ENCODE results near the gene CHCHD6. TPM values are rescaled to one million over a fixed set of nuclear protein-coding genes. Genes with fewer than 3 reads are reported as not detected.

CHCHD6 gene
- total RNA-seq, 6 experiments from 2014 or later: 1.7 to 5.3 (median 4.2) TPM

GRCh38 chr3:126870608-126871210, 166.7 kb downstream of the CHCHD6 start:
- WGBS (ENCODE audit: insufficient coverage, low coverage, low lambda C conversion rate, missing lambda C conversion rate): 88% methylated on average over 5 of the region's 9 CpGs
- Histone ChIP-seq H3K4me1 (no peaks in the 10 kb centered on the region), H3K36me3 (no peaks in the 10 kb centered on the region), H3K27ac (no peak overlapping the region), H3K4me3 (no peak overlapping the region), H3K9me3 (no peaks in the 10 kb centered on the region), H3K27me3 (no peaks in the 10 kb centered on the region)
- ATAC-seq: no peak
- TF ChIP-seq POLR2A (IDR thresholded peaks at IDR 0.05): no peak
- TF ChIP-seq, protein P1, sequence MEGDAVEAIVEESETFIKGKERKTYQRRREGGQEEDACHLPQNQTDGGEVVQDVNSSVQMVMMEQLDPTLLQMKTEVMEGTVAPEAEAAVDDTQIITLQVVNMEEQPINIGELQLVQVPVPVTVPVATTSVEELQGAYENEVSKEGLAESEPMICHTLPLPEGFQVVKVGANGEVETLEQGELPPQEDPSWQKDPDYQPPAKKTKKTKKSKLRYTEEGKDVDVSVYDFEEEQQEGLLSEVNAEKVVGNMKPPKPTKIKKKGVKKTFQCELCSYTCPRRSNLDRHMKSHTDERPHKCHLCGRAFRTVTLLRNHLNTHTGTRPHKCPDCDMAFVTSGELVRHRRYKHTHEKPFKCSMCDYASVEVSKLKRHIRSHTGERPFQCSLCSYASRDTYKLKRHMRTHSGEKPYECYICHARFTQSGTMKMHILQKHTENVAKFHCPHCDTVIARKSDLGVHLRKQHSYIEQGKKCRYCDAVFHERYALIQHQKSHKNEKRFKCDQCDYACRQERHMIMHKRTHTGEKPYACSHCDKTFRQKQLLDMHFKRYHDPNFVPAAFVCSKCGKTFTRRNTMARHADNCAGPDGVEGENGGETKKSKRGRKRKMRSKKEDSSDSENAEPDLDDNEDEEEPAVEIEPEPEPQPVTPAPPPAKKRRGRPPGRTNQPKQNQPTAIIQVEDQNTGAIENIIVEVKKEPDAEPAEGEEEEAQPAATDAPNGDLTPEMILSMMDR (IDR thresholded peaks at IDR 0.05): no peak
- DNase-seq: peak in 1 of 3 donors; percentile 8
- intact Hi-C loops (cut with DNase I): no loop called here

- no peak overlapping the region for H3K27ac ChIP-seq
- no peak for TF ChIP-seq POLR2A (IDR thresholded peaks at IDR 0.05)
- TF ChIP-seq, protein P1 (IDR thresholded peaks at IDR 0.05): no peak
- H3K9me3 ChIP-seq: no peaks in the 10 kb centered on the region
- no peaks in the 10 kb centered on the region for H3K36me3 ChIP-seq
- no peaks in the 10 kb centered on the region for H3K4me1 ChIP-seq
- 83% methylated on average over 7 of the region's 10 CpGs for whole genome bisulfite sequencing (ENCODE audit: insufficient coverage, low coverage, low lambda C conversion rate, missing lambda C conversion rate)
- ATAC-seq (no peak), DNase-seq (peak in 1 of 3 donors; percentile 19)
- H3K27me3 ChIP-seq: no peaks in the 10 kb centered on the region
- intact Hi-C loops (cut with DNase I): no loop called here
- H3K4me3 ChIP-seq: no peak overlapping the region
These were observed 168.8 kb downstream of the CHCHD6 start for GRCh38 chr3:126872701-126873342.

DNA sequence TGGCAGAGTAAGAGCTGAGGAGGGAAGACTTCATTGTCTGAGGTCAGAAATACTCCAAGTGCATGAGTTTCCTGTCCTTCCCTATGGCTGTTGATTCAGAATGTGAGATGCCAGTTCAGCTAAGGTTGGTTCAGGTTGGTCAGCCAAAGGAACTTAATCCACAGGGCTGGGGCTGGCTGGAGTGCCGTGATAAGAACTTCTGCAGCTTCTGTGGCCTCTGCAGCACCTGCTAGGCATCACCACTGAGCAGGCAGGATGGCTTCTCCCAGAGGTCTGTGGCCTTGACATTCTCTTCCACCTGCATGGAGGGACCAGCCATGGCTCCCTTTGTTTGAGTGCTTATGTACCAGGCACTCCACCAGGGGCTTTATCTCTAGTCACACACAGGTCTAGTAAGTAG, 169.4 kb downstream of the CHCHD6 start:
- Histone ChIP-seq H3K4me1 (no peaks in the 10 kb centered on the region), H3K4me3 (no peak overlapping the region), H3K36me3 (no peaks in the 10 kb centered on the region), H3K27me3 (no peaks in the 10 kb centered on the region), H3K27ac (no peak overlapping the region), H3K9me3 (no peaks in the 10 kb centered on the region)
- DNase-seq: no peak
- ATAC-seq: no peak
- intact Hi-C loops (cut with DNase I): no loop called here
- no peak for TF ChIP-seq POLR2A (IDR thresholded peaks at IDR 0.05)
- TF ChIP-seq, protein P1 (IDR thresholded peaks at IDR 0.05): no peak
- WGBS (ENCODE audit: insufficient coverage, low coverage, low lambda C conversion rate, missing lambda C conversion rate): no CpG with 5 or more reads among the region's 1 CpG

GRCh38 chr3:126878664-126879063, 174.6 kb downstream of the CHCHD6 start:
- Histone ChIP-seq H3K36me3 (no peaks in the 10 kb centered on the region), H3K4me1 (no peaks in the 10 kb centered on the region), H3K4me3 (no peak overlapping the region), H3K27me3 (no peaks in the 10 kb centered on the region), H3K27ac (no peak overlapping the region), H3K9me3 (no peaks in the 10 kb centered on the region)
- TF ChIP-seq, protein P1 (IDR thresholded peaks at IDR 0.05): no peak
- no peak for TF ChIP-seq POLR2A (IDR thresholded peaks at IDR 0.05)
- 97% methylated on average over 3 of the region's 3 CpGs for WGBS (ENCODE audit: insufficient coverage, low coverage, low lambda C conversion rate, missing lambda C conversion rate)
- ATAC-seq (no peak), DNase-seq (no peak)
- intact Hi-C loops (cut with DNase I): no loop called here

Data from right lobe of liver (tissue), 6 donors.